Ovary (tissue), 3 donors: ENCODE data around the gene INPP4A.

ENCODE experiments used
- CTCF ChIP-seq, 3 donors: fragments of 450-650 bp in 2 of 3; fragments of 200-600 bp in 1 of 3; IDR thresholded peaks; one replicate each; pipeline versions ENCODE4 v1.5.1 to v1.8.0; 2016 to 2022; ENCODE audit warnings: antibody characterized with exemption in 3 of 3, mild to moderate bottlenecking in 1 of 3
- EP300 ChIP-seq: sonication (generic); formaldehyde crosslinking; IDR thresholded peaks from one replicate; pipeline ENCODE4 v1.6.1; 2017; ENCODE audit warnings: antibody characterized with exemption
- POLR2A ChIP-seq: fragments of 450-650 bp; IDR thresholded peaks from one replicate; pipeline ENCODE4 v1.6.1; 2017; ENCODE audit warnings: antibody characterized with exemption, mild to moderate bottlenecking, moderate library complexity
- donor health status: DM: no; HTN: no; CAD: no.

DNA sequence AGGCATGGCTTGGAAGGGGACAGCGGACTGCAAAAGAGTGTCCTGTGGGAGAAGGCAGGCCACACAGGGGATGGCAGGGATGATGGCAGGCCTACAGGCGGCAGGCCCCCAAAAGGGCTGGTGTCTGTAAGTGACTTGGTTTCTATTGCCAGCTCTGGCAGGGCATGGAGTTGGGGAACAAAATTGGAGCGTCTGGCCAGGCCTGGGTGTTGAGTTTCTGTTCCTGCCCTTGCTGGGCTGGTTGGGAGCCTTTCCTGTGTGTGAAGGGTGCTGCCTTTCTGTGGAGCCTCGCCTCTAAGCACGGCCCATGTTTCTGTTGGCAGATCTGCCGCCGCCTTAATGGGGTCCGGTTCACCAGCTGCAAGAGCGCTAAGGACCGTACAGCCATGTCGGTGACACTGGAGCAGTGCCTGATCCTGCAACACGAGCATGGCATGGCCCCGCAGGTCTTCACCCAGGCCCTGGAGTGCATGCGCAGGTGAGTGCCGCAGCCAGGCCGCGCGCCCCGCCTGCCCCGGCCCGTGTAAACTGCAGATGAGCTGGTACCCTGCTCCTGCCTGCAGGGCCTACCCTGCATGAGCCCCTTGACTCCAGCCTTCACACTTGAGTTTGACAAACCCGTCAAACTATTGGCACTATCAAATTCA, 132.1 kb downstream of the INPP4A start:
- TF ChIP-seq CTCF (IDR thresholded peaks at IDR 0.05) (no peak), POLR2A (no peak), EP300 (no peak)
